ENCODE data around the gene PGGT1B.

PGGT1B gene

DNA sequence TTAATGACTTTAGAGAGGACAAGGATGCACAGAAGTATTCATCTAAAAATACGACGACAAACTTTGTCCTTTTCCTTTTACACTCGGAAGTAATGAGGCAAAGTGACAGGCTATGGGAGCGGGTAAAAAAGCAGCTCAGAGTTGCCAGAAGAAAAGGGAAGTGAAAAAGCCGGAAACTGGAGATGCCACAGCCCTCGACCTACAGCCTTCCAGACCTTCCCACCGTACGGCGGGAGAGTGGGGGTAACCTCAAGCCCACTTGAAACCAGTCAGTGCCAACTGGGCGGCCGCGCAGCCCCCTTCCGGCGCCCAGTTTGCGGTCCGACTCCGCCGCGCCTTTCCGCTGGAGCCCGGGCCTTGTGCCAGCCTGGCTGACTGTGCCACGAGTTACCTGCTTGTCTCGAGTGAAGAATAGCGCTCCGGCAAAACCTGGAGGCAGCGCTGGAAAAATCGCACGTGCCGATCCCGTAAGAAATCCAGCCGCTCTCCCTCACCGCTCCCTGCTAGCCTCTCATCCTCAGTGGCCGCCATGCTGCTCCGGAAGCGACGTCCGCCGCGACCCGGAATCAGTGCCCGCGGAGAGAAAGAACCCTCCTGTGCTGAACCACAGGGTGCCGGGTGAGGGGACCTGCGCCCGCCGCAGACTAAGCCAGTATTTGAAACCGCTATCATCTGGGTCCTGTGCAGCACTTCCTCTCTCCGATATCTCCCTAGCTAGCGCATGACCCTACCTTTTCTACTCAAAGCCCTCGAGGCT lies at the start of gene PGGT1B:
Gene PGGT1B, minus strand, starts transcription at position 557 of the 757 bp plus-strand sequence. Its CDS starts 26 bp downstream, at position 531.
- peak; percentile 87 for DNase-seq

DNA sequence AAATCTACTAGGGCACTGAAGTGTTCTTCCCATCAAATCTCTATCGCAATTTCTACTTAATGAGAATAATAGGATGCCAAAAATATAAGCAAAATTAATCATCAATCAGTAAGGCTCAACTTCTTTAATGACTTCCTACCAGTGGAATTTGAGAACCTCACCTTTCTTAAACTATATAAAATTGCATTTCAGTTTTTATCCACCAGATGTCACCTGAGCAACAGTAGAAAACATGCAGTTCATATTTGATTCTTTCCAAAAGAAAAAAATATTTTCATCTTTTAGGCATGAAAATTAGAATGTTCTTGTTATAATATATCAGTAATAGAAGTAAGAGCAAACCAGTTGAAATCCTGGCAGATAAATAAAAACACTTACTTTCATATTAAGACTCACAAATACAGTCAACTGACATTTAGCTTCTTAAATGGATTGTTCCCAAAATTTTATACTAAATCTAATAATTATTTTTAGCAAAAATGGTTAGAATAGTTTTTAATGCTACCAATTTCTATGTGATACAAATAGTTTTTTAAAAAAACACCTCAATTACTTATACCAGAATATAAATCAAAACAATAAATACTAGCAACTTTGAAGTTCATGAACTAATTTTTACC lies 47.2 kb upstream of the PGGT1B start:
- DNase-seq, result no peak

DNA sequence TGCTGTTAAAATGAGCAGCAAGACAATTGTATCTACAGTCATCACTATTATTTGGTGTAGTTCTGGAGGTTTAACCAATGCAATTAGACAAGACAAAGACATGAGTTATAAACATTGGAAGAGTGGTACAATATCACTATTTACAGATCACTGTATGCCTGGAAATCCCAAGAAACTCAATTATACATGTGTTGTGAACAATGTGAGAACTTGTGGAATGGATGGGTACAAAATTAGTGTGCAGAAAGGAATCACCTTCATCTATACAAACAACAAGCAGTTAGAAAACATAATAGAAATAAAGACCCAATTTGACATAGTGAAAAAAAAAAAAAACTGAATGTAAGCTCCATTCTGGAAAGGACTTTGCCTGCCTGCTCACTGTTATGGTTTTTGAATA lies 46.1 kb upstream of the PGGT1B start:
- DNase-seq, result no peak

DNA sequence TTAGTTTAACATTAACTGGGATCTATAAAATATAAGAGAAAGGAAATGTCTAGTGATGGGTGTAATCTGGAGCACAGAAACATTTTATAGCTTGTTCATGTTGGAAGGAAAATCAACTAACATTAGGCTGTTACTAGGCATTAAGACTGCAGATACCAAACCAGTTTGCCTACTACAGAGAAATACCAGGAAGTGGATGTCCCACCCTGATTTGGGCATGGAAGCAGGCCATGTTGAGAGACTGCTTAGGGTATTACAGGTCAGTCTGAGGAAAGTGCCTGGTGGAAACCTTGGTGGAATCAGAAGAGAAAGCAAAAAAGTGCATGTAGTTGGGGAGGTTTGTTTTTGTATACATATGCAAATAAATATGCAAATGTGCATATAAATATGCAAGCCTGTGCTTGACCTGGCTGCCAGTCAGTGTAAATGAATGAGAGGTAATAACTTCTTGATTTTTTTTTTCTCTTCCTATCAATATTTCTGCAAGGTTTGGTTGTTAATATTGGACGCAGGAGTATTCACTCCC lies 43.4 kb upstream of the PGGT1B start:
- no peak for DNase-seq

DNA sequence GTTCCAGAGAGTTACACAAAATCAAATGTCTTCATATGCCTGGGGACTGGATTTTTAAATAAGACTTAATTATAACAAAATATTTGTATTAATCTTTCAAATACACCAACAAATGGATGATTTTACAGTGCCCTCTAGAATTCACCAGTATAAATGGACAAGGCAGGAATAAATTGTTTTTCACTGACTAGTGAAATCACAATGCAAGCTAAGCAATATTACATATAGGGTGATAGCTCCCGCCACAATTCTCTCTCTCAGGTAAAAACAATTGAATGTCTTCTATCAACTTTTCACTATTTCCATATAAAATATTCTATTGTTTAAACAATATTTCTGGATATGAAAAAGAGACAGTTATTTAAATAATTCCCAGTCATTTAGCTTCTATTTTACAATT lies 41.8 kb upstream of the PGGT1B start:
- DNase-seq, result no peak

DNA sequence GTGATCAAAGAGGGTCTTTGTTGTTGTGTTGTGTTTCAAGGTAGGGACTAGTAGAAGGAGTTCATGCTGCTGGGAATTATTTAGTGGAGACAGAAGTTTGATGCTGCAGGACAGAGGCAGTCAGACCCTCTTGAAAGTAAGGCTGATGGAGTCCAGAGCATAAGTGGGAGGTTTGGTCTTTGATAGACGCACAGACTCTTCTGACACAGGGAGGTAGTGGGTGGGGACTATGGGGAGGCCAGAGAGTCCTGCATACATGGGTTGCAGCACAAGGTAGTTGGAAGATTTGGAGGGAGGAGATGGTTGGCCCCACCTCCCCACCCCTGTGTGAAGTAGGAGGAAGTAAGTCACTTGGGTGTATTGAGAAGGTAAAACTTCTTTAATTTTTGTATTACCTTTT lies 36.1 kb upstream of the PGGT1B start:
- DNase-seq, result no peak

DNA sequence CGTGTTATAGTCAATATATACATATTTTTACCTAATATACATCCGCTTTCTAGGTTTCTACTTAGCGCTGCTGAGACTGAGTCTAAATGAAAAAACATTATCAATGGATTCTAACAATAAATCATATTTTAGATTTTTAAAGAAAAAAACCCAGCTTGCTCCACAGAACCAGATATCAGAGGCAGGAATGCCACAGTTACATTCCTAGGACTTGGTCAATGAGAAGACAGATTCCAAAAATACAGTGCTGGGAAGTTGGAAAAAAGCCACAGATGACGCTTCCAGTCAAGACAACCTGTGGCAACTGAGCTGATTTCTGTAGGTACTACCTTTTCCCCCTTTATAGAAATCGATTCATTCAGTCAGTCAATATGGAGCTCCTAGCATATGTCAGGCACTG lies 34.4 kb upstream of the PGGT1B start:
- DNase-seq, result no peak

DNA sequence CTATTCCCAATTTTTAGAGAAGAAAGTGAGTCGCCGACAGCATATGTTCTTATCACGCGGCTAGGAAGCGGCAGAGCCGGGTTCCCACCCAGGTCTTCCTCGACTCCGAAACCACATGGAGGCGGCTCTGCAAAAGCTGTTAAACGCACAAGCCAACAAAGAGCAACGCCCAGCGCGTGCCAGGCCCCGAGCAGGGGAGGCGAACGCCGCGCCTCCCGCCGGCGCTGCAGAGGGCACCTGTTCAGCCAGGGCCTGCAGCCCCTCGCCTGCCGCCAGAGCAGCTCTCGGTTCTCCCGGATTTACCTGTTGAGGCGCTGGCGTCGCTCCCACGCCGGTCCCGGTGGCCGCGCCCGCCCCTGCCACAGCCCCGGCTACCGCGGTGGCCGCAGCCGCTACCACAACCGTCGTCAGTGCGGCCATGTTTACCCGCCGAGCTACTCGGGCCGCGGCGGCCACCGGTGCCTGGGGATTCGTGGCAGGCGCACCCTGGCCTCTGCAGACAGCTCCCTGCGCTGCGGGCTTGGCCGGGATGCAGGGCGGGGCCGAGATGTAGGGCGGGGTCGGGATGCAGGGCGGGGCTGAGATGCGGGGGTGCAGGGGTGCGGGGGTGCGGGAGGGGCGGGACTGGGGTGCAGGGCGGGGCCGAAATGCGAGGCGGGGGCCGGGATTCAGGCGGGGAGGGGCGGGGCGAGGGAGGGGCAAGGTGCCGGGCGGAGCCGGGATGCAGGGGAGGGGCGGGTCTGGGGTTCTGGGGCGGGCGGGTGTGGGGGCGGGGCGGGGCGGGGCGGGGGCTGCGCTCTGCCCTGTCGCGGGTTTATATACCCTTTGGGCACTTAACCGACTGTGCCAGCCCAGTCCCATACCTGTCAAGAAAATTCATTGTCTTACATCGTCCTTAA lies 33.7 kb upstream of the PGGT1B start, which contains the start of gene CCDC112:
Gene CCDC112, minus strand, starts transcription at position 531 of the 899 bp plus-strand sequence. Its CDS starts 111 bp downstream, at position 420.
- DNase-seq, result peak; percentile 75

DNA sequence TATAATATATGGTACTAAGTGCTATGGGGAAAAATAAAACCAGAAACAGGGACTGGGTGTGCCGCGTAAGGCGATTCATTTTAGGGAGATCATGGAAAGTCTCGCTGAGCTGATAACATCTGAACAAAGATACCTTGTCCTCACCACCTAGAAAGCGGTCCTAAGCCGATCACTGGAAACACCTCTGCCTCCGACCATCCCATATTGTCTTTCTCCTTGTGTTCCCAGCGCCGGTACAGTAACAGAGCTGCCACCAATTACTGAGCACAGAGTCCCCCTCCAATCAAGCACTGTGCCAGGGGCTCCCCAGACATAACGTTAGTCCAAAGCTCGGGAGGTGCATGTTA lies 33.1 kb upstream of the PGGT1B start:
- no peak for DNase-seq

DNA sequence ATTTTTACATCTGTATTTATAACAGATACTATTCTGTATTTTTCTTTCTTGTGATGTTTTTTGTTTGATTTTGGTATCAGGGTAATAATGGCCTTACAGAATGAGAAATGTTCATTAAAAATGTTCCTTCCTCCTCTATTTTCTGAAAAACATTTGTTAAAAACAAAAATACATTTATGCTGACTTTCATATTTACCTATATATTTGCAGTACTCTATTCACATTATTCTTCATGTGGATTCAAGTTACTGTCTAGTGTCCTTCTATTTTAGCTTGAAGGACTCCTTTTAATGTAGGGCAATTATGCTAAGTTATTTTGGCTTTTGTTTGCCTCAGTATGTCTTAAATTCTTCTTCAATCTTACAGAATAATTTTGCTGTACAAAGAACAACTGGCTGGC lies 28.7 kb upstream of the PGGT1B start:
- DNase-seq, result no peak

DNA sequence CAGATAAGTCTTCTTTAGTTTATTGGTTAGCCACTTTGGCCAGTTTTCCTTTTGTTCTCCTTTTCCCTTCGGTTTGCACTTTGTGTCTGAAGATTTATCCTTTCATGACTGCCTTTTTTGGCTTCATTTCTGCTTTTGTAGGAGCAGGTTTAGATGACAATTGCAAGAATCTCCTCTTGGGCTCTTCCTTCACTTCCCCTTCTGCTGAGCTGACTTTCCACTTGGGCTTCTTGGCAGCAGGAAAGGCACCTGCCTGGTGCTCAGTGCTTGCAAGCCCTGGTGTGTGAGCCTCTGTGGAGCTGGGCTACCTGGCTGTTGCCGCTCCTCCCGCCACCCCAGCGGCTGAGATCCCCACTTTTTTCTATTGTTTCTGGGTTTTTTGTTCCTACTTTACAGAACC lies 26.4 kb upstream of the PGGT1B start:
- DNase-seq, result no peak

DNA sequence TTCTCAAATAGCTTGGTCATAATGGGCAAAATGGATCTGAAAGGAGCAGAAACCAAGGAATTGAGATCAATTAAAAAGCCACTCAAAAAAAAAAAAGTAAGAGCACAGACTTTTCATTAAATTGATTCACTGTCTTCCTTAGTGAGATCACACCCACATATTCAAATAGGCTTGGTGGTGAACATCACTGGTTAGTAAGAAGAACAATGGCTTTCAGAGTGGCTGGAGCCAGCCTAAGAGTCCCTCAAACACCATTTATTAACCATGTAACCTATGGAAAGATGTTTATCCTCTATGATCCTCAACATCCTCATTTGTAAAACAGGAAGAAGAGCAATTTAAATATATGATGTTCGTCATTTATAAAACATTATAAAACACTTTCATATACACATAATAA lies 21.3 kb upstream of the PGGT1B start:
- no peak for DNase-seq

DNA sequence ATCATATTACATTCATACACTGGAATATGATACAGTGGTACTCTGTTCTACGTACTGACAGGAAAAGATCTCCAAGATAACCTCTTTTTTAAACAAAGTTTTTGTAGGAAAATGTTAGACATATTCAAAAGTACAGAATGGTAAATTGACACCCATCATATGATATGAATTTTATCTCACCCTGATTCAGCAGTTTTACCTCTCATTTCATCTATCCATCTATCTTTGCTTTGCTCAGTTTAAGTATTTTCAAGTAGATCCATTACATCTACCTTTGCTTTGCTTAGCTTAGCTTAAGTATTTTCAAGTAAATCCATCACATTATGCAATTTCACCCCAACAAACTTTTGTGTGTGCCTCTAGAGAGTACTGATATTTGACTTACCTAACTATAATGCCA lies 19.5 kb upstream of the PGGT1B start:
- DNase-seq, result no peak

DNA sequence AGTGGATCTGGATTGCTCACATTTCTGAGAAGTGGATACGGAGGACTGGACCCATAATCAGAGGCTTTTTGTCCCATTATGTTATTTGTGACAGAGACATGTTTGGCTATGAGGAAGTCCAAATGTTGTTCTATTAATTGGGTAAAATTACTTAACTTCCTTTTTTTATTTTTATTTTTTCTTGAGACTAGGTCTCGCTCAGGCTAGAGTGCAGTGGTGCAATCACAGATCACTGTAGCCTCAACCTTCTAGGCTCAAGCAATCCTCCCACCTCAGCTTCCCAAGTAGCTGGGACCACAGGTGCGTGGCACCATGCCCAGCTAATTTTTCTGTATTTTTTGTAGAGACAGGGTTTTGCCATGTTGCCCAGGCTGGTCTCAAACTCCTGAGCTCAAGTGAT lies 11.9 kb upstream of the PGGT1B start:
- no peak for DNase-seq

DNA sequence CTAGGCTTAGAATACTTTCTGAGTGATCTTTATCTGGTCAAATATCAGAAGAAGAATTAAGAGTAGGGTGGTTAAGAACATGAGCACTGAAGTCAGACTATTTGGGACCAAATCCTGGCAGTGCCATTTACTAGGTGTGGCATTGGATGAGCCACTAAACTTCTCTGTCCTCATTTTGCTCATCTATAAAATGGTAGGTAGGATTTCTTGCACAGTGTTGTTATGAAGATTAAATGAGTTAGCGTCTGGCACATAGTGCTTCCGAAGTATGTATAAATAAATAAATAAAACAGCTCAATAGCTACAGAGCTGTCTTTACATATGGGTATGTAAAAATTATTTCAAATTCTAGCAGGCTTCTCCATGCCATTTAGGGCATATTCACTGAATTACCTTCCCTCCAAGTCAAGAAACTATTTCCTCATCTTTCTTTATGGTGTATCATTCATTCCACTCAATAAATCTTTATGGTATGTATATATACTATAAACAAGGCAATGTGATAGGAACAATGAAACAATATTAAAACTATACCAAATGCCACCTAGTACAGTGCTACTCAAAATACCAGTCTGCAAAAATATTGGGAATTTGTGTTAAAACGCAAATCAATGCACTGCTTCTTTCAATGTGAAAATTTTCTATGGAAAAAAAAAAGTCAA lies 9.8 kb upstream of the PGGT1B start:
- DNase-seq, result no peak

DNA sequence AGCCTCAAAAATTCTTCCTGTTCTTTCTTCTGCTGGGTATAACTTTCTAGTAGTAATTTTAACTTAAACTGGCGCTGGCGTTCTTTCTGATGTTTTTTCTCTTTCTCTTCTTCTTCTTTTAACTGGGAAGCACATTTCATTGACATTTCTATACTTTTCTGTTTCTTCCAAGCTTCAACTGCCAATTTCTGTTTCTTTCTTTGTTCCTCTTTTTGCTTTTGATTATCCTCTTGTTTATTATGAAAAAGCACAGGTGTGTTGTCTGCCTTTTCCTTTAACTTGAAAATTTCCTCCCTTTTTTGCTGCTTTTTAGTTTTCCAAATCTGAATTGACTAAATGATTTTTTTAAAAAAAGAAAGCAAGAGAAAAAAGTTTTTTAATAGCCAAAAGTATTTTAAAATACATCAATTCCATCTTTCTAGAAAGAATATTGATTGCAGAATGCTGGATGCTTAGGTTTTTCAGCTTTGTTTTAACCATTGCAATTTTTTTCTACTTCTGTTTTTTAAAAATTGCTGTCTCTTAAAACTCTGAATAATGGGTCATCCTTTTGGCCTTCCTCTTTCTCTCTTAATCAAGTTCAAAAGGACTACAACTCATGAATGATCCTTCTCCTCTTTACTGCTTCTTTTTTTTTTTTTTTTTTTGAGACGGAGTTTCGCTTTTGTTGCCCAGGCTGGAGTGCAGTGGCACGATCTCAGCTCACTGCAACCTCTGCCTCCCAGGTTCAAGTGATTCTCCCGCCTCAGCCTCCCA lies 8.8 kb upstream of the PGGT1B start:
- no peak for DNase-seq

DNA sequence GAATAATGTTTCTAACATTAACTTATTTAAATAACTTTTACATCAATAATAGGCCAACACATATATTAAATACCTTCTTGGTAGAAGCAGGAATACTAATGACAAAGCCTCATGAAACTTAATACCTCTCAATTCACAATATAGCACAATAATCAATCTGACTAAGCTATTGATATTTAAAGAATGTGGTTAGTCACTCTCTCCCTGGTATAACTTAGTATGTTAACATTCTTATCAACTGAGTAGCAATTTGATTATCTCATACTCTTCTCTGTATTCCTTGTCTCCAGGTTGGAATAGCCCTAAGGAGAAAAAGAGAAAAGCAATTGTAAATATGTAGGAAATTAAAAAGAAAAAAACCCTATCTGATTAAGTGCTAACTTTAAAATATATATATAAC lies 4.9 kb upstream of the PGGT1B start:
- DNase-seq, result no peak

DNA sequence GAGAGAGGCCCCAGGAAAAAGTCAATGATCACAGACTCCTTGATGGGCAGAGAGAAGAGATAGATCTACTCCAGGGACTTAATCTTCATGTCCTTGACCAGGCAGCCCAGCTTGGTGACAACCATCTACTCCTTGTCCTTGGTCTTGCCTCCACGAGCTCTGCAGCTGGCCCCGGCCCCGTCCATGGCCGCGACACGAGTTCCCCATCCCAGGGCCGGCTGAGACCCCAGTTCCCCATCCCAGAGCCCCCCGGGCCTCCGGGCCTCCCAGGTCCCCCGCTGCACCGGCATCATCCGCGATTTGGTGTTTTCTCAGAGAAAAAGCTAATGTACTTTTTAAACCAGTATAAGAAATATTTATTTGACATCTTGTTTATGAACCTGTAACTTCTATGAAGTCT lies 2.5 kb upstream of the PGGT1B start:
- no peak for DNase-seq

DNA sequence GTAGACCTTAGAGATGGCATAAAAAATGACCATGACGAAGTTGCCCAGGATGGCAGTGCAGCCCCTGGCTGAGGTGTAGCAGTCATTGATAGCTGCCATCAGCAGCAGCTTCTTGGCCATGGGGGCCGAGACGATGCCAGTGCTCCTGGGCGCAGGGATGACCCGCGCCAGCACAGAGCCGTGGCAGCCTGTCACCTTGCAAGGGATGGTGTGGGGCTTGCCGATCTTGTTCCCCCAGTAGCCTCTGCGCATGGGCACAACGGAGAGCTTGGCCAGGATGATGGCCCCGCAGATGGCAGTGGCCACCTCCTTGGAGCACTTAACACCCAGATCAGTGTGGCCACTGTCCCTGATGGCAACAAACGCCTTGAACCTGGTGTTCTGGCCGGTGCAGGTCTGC lies 2.1 kb upstream of the PGGT1B start:
- DNase-seq, result no peak

DNA sequence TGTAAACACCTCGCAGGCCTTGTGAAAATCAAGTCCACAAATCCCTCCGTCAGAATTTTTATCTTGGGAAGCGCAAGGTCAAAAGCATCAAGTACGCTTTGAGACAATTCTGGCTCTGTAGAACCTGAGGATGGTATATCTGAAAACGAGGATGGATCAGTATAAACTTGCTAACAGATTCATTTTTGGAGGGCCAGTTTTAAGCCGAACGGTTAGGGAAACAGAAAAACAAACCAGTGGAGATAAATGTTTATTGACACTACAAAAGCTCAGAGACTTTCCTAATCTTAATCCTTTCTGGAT lies 352 bp upstream of the PGGT1B start:
- DNase-seq, result no peak

DNA sequence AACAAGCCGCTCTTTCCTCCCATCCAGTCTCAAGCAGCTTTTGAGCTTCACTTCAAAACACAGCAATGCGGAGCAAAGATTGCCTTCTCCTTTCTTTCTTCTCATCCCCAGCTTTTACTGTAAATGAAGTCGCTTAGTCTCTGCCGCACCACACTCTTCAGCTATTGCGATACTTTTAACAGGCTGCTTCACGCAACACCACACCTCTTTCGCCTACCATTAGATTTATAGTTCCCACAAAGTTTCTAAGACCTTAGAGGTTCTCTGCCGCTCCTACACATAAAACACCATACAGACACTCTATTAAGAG lies 711 bp downstream of the PGGT1B start:
- no peak for DNase-seq

DNA sequence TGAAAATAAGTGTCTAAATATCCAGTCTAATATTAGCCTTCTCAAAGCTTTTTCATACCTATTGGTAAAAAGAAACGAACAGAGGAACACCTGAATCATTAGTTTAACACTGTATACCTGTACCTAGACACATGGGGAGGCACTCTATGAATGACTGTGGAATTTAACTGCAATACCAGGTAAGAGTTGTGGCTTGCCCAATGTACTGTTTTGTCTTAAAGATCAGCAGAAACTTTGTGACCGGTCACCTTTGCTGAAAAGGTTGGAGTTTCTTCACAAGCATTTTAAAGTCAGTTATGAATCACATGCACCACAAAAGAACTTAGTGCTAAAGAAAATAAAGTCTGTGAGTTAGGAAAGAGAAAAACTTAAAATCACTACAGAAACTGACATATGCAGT lies 2.4 kb downstream of the PGGT1B start:
- DNase-seq, result no peak

DNA sequence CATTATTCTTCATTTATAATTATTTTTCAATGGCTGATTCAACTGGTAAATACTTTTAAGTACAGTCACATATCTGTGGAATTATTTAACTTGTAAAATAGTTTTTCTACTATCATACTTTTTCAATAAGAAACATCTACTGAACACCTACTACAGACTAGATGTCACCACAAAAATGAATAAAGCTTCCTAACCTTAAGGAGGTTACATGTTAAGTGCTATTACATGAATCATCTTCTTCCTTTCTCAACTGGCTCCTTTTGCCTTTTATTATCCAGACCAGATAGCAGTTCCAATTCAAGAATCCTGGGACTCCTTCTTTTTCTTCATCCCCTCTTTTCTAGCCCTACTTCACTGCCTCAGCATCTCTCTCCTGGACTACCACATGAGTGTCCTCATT lies 4.7 kb downstream of the PGGT1B start:
- no peak for DNase-seq

Data from right hindlimb (tissue), 1 donor.